ENCODE data around the gene NCOR1. TPM values are rescaled to one million over a fixed set of nuclear protein-coding genes. Genes with fewer than 3 reads are reported as not detected.
"Not testable (repeated sequence)": the region's sequence is repeated elsewhere in the genome, so short reads cannot be mapped to it uniquely, and the experiment has no call there.

NCOR1 gene
- total RNA-seq, 1 donor from 2014 or later, result 79.3 TPM

DNA sequence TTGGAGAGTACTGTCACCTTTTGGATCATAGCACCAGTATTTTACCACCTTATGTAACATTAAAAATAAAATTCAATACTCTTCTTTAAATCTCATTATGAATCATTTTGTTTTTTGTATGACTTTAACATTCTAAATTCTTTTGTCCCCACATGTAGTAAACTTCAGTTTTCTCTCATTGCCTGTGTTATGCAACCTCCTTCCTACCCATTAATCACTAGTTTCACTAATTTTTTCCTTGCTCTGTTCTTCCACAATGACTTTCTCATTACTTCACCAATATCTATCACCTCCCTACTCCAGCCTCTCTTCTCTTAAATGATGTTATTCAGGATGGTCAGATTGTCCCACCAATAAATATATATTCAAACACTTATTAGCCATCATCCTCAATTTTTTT is 147.0 kb downstream of the NCOR1 start:
- H3K4me3 ChIP-seq (ENCODE audit: low read depth, low read length), result no peak overlapping the region
- peaks cover 1% of the 10 kb centered on the region for H3K36me3 ChIP-seq (ENCODE audit: control insufficient read depth, insufficient read depth, low read length)
- TF ChIP-seq, protein P1, sequence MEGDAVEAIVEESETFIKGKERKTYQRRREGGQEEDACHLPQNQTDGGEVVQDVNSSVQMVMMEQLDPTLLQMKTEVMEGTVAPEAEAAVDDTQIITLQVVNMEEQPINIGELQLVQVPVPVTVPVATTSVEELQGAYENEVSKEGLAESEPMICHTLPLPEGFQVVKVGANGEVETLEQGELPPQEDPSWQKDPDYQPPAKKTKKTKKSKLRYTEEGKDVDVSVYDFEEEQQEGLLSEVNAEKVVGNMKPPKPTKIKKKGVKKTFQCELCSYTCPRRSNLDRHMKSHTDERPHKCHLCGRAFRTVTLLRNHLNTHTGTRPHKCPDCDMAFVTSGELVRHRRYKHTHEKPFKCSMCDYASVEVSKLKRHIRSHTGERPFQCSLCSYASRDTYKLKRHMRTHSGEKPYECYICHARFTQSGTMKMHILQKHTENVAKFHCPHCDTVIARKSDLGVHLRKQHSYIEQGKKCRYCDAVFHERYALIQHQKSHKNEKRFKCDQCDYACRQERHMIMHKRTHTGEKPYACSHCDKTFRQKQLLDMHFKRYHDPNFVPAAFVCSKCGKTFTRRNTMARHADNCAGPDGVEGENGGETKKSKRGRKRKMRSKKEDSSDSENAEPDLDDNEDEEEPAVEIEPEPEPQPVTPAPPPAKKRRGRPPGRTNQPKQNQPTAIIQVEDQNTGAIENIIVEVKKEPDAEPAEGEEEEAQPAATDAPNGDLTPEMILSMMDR (IDR thresholded peaks at IDR 0.05; ENCODE audit: insufficient read depth, low read length, poor library complexity, severe bottlenecking), result no peak
- DNase-seq (ENCODE audit: low read depth), result no peak
- no peaks in the 10 kb centered on the region for H3K27me3 ChIP-seq (ENCODE audit: control insufficient read depth, insufficient read depth, low read length)

DNA sequence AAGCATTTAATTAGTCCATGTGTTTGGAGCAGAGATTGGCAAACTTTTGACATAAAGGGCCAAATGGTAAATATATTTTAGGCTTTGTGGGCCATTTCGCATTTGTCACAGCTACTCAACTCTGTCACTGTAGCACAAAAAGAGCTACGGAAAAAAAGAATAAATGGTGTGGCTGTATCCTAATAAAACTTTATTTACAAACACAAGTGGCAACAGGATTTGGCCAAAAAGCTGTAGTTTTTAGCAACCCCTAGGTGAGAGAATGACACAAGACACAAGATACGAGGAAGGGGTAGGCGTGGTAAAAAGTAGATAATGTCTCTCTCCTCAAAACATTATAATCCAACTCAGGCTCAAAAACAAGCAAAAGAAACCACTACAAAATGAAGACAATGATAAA is 149.2 kb downstream of the NCOR1 start:
- H3K36me3 ChIP-seq (ENCODE audit: control insufficient read depth, insufficient read depth, low read length), result peaks cover 1% of the 10 kb centered on the region

DNA sequence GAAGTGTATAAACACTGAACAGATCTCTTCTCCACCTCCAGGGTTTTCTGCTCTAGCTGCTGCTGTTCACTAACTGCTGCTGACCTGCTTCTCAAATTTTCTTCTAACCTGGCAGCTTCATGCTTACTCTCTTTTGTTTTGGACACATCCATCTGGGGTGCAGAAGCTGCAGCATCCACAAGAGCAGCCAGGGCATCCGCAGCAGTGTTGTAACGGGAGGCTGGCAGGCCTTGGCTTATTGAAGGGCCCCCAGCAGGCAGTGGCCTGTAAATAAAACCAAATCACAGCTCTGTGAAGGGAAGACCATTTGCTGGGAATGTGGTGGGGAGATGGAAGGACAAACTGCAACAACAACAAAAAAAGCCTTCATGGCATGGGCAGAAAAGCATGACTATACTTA is 153.7 kb downstream of the NCOR1 start:
- Histone ChIP-seq H3K27me3 (ENCODE audit: control insufficient read depth, insufficient read depth, low read length) (no peaks in the 10 kb centered on the region), H3K4me3 (ENCODE audit: low read depth, low read length) (no peak overlapping the region), H3K36me3 (ENCODE audit: control insufficient read depth, insufficient read depth, low read length) (peaks cover 1% of the 10 kb centered on the region)
- no peak for DNase-seq (ENCODE audit: low read depth)
- TF ChIP-seq, protein P1 (IDR thresholded peaks at IDR 0.05; ENCODE audit: insufficient read depth, low read length, poor library complexity, severe bottlenecking), result no peak

More for the DNA sequence above, 149.2 kb downstream of the NCOR1 start:
- H3K4me3 ChIP-seq (ENCODE audit: low read depth, low read length), result no peak overlapping the region
- H3K27me3 ChIP-seq (ENCODE audit: control insufficient read depth, insufficient read depth, low read length), result no peaks in the 10 kb centered on the region
- TF ChIP-seq, protein P1 (IDR thresholded peaks at IDR 0.05; ENCODE audit: insufficient read depth, low read length, poor library complexity, severe bottlenecking), result no peak
- DNase-seq (ENCODE audit: low read depth), result no peak

DNA sequence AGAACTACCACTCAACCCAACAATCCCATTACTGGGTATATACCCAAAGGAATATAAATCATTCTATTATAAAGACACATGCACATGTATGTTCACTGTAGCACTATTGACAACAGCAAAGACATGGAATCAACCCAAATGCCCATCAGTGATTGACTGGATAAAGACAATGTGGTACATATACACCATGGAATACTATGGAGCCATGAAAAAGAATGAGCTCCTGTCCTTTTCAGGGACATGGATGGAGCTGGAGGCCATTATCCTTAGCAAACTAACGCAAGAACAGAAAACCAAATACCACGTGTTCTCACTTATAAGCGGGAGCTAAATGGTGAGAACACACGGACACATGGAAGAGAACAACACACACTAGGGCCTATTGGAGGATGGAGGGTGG is 160.2 kb downstream of the NCOR1 start:
- not testable (repeated sequence) for H3K36me3 ChIP-seq (ENCODE audit: control insufficient read depth, insufficient read depth, low read length); DNase-seq (ENCODE audit: low read depth); H3K27me3 ChIP-seq (ENCODE audit: control insufficient read depth, insufficient read depth, low read length); H3K4me3 ChIP-seq (ENCODE audit: low read depth, low read length)

DNA sequence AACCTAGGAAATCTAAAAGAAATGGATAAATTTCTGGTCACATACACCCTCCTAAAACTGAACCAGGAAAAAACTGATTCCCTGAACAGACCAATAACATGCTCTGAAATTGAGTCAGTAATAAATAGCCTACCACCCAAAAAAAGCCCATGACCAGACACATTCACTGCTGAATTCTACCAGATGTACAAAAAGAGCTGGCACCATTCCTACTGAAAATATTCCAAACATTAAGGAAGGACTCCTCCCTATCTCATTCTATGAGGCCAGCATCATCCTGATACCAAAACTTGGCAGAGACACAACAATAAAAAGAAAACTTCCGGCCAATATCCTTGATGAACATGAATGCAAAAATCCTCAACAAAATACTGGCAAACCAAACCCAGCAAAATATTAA is 162.8 kb downstream of the NCOR1 start:
- TF ChIP-seq, protein P1 (IDR thresholded peaks at IDR 0.05; ENCODE audit: insufficient read depth, low read length, poor library complexity, severe bottlenecking), result no peak
- Histone ChIP-seq H3K27me3 (ENCODE audit: control insufficient read depth, insufficient read depth, low read length) (no peaks in the 10 kb centered on the region), H3K36me3 (ENCODE audit: control insufficient read depth, insufficient read depth, low read length) (no peaks in the 10 kb centered on the region), H3K4me3 (ENCODE audit: low read depth, low read length) (no peak overlapping the region)
- no peak for DNase-seq (ENCODE audit: low read depth)

DNA sequence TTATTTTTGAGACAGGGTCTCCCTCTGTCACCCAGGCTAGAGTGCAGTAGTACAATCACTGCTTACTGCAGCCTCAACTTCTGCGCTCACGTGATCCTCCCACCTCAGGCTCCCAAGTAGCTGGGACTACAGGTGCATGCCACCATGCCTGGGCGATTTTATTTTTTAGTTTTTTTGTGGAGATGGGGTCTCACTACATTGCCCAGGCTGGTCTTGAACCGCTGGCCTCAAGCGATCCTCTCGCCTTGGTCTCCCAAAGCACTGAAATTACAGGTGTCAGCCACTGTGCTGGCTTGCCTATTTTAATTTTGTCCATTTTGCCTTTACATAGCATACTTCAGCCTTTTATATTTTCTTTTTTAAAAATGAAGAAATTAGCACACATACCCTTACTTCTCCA is 164.5 kb downstream of the NCOR1 start:
- no peak overlapping the region for H3K4me3 ChIP-seq (ENCODE audit: low read depth, low read length)

More for the DNA sequence above, 164.5 kb downstream of the NCOR1 start:
- DNase-seq (ENCODE audit: low read depth), result no peak
- Histone ChIP-seq H3K27me3 (ENCODE audit: control insufficient read depth, insufficient read depth, low read length) (no peaks in the 10 kb centered on the region), H3K36me3 (ENCODE audit: control insufficient read depth, insufficient read depth, low read length) (no peaks in the 10 kb centered on the region)
- TF ChIP-seq, protein P1 (IDR thresholded peaks at IDR 0.05; ENCODE audit: insufficient read depth, low read length, poor library complexity, severe bottlenecking), result no peak

All from kidney epithelial cell (primary cell).